OCI-LY3 (cell line): Measurements from ENCODE around the gene PHF23.
A peak's percentile ranks its signal among the peaks of the same experiment; 100 is the strongest.

ENCODE experiments used
- H2AFZ ChIP-seq: fragments of 200-600, 300-600 bp; shearing (Covaris generic); 2 replicates; pipeline ENCODE4 v1.6.0; 2014; ENCODE audit warnings: antibody characterized with exemption, low read depth, low read length
- H3K27ac ChIP-seq: fragments of 200-600, 300-600 bp; sonication (generic); 2 replicates; pipeline ENCODE4 v1.5.1; 2014; ENCODE audit warnings: mild to moderate bottlenecking, low read length, moderate library complexity, mixed read lengths
- H3K27me3 ChIP-seq: fragments of 200-600, 300-600 bp; sonication (generic); 2 replicates; pipeline ENCODE4 v1.6.1; 2014; ENCODE audit warnings: low read depth, low read length, mixed read lengths
- H3K36me3 ChIP-seq: fragments of 200-600, 300-600 bp; sonication (generic); replicated peaks from 2 replicates; pipeline ENCODE3; 2014; ENCODE audit warnings: low read depth, low read length, mixed read lengths
- H3K4me1 ChIP-seq: fragments of 300-600, 200-600 bp; sonication (generic); 2 replicates; pipeline ENCODE4 v1.6.1; 2014; ENCODE audit warnings: low read length, mixed read lengths
- H3K4me2 ChIP-seq: fragments of 200-600, 300-600 bp; sonication (generic); 2 replicates; pipeline ENCODE4 v1.6.1; 2014; ENCODE audit warnings: low read length, mixed read lengths
- H3K4me3 ChIP-seq: fragments of 300-600, 200-600 bp; sonication (generic); 2 replicates; pipeline ENCODE4 v1.5.1; 2014; ENCODE audit warnings: antibody characterized with exemption, mild to moderate bottlenecking, low read length, moderate library complexity
- H3K79me2 ChIP-seq: fragments of 300-600, 200-600 bp; shearing (Covaris generic); 2 replicates; pipeline ENCODE4 v1.6.1; 2014; ENCODE audit warnings: mild to moderate bottlenecking, low read length, mixed read lengths
- H3K9ac ChIP-seq: fragments of 300-600, 200-600 bp; shearing (Covaris generic); 2 replicates; pipeline ENCODE4 v1.6.0; 2014; ENCODE audit warnings: mild to moderate bottlenecking, low read length, moderate library complexity
- H3K9me3 ChIP-seq: fragments of 200-600, 300-600 bp; shearing (Covaris generic); 2 replicates; pipeline ENCODE4 v1.6.1; 2014; ENCODE audit warnings: low read length, mixed read lengths; ENCODE audit not compliant: insufficient read depth
- H4K20me1 ChIP-seq: fragments of 200-600, 300-600 bp; sonication (generic); 2 replicates; pipeline ENCODE4 v1.6.1; 2016; ENCODE audit warnings: low read length, mixed read lengths; ENCODE audit not compliant: insufficient read depth
- EZH2phosphoT487 ChIP-seq: fragments of 200-600 bp; shearing (Covaris generic); IDR thresholded peaks from 2 replicates; pipeline ENCODE4 v1.6.1; 2018; ENCODE audit warnings: antibody characterized with exemption, mixed run types, low read depth
- TF ChIP-seq, protein P1 (sequence below): fragments of 200-600, 300-600 bp; sonication (generic); IDR thresholded peaks from 2 replicates; pipeline ENCODE4 v1.5.1; 2014; ENCODE audit warnings: antibody characterized with exemption, low read length, low read depth

Gene PHF23

DNA sequence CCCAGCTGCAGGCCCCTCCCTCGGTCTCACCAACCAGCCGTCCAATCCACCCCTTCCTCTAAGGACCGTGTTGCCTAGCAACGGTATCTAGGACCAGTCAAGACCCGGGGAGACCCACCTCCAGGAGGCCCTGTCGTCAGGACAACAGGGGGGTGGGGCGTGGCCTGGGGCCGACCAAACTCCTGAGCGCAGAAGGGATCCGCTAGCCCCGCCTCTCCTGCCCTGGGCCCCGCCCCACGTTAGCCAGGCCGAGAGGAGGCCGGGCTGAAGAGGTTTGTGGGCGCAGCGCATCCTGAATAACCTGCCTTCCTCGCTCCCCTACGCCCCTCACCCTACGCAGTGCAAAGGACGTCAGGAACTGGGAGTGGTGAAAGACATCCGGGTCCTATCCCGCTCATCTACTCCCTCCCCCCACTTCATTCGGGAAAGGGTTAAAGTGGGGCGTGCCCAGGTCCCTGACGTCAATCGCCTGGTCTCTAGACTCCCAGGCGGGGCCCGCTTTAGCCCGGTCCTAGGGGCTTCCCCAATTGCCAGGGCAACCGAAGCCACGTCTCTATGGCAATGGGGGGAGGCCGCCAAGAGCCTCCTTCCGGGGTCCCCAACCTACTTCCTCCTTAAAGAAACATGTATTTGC lies 34.3 kb downstream of the PHF23 start:
- no peaks in the 10 kb centered on the region for H3K79me2 ChIP-seq
- H3K9ac ChIP-seq = peak overlapping the region; percentile 41
- H3K9me3 ChIP-seq = no peaks in the 10 kb centered on the region
- no peaks in the 10 kb centered on the region for H4K20me1 ChIP-seq
- peaks cover 10% of the 10 kb centered on the region for H3K4me1 ChIP-seq
- H3K27ac ChIP-seq = peak overlapping the region; percentile 35
- peak overlapping the region; percentile 83 for H2AFZ ChIP-seq
- H3K4me3 ChIP-seq = peak overlapping the region; percentile 76
- H3K27me3 ChIP-seq = no peaks in the 10 kb centered on the region
- TF ChIP-seq, protein P1, sequence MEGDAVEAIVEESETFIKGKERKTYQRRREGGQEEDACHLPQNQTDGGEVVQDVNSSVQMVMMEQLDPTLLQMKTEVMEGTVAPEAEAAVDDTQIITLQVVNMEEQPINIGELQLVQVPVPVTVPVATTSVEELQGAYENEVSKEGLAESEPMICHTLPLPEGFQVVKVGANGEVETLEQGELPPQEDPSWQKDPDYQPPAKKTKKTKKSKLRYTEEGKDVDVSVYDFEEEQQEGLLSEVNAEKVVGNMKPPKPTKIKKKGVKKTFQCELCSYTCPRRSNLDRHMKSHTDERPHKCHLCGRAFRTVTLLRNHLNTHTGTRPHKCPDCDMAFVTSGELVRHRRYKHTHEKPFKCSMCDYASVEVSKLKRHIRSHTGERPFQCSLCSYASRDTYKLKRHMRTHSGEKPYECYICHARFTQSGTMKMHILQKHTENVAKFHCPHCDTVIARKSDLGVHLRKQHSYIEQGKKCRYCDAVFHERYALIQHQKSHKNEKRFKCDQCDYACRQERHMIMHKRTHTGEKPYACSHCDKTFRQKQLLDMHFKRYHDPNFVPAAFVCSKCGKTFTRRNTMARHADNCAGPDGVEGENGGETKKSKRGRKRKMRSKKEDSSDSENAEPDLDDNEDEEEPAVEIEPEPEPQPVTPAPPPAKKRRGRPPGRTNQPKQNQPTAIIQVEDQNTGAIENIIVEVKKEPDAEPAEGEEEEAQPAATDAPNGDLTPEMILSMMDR = no peak
- TF ChIP-seq EZH2phosphoT487 = no peak
- H3K36me3 ChIP-seq = no peaks in the 10 kb centered on the region
- H3K4me2 ChIP-seq = peak overlapping the region; percentile 90

DNA sequence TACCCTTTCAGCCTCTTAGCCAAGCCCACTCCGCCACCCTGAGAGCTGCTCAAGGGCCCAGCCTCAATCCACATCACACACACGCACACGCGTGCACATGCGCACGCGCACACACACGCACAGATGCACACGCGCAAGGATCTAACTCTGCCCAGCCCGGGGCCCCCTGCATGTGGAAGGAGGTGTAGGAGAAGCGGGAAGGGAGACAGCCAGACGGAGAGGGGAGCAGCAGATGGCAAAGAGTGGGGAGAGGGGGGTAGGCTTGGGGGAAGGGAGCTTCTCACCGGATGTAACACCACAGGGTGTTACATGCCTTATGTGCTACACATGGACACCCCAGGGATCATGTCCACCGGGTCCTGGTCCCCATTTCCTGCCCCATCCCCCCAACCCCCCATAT lies 34.9 kb downstream of the PHF23 start:
- Histone ChIP-seq H3K27me3 (no peaks in the 10 kb centered on the region), H3K27ac (no peak overlapping the region), H3K9me3 (no peaks in the 10 kb centered on the region), H3K4me1 (peaks cover 10% of the 10 kb centered on the region), H4K20me1 (no peaks in the 10 kb centered on the region), H3K4me3 (peak overlapping the region; percentile 76), H3K36me3 (no peaks in the 10 kb centered on the region), H3K79me2 (no peaks in the 10 kb centered on the region), H2AFZ (0 out of 2 replicates have a peak overlapping the region, but pooled peaks have one; percentile 83), H3K4me2 (peak overlapping the region; percentile 90), H3K9ac (peak overlapping the region; percentile 41; the same call in 1 of the 2 replicates)
- no peak for TF ChIP-seq EZH2phosphoT487
- TF ChIP-seq, protein P1 = no peak

- Histone ChIP-seq H3K4me1 (peaks cover 10% of the 10 kb centered on the region), H3K4me3 (no peak overlapping the region), H4K20me1 (no peaks in the 10 kb centered on the region), H3K9me3 (no peaks in the 10 kb centered on the region), H3K27ac (no peak overlapping the region), H3K79me2 (no peaks in the 10 kb centered on the region), H2AFZ (no peak overlapping the region), H3K27me3 (no peaks in the 10 kb centered on the region), H3K4me2 (no peak overlapping the region), H3K9ac (no peak overlapping the region), H3K36me3 (no peaks in the 10 kb centered on the region)
- TF ChIP-seq, protein P1 = no peak
- TF ChIP-seq EZH2phosphoT487 = no peak
These were observed 35.9 kb downstream of the PHF23 start for GRCh38 chr17:7203391-7203790.

- H3K4me3 ChIP-seq = no peak overlapping the region
- no peak overlapping the region for H3K4me2 ChIP-seq
- H3K27ac ChIP-seq = no peak overlapping the region
- H3K79me2 ChIP-seq = no peaks in the 10 kb centered on the region
- no peak overlapping the region for H3K9ac ChIP-seq
- no peaks in the 10 kb centered on the region for H3K36me3 ChIP-seq
- no peaks in the 10 kb centered on the region for H4K20me1 ChIP-seq
- no peaks in the 10 kb centered on the region for H3K27me3 ChIP-seq
- no peaks in the 10 kb centered on the region for H3K9me3 ChIP-seq
- no peak overlapping the region for H2AFZ ChIP-seq
- H3K4me1 ChIP-seq = no peaks in the 10 kb centered on the region
- TF ChIP-seq, protein P1 = no peak
- TF ChIP-seq EZH2phosphoT487 = no peak
These were observed 42.4 kb downstream of the PHF23 start for GRCh38 chr17:7196651-7197401.
